GM19328 (cell line): ENCODE results near the gene RASGEF1C.
"Not testable (repeated sequence)": the region's sequence is repeated elsewhere in the genome, so short reads cannot be mapped to it uniquely, and the experiment has no call there.

Experiments used
- ATAC-seq: cut with Tn5 transposase; IDR thresholded peaks from one replicate; pipeline ENCODE4 v1.9.1; 2021; ENCODE audit warnings: mild to moderate bottlenecking, moderate library complexity; ENCODE audit not compliant: unreplicated experiment

The RASGEF1C gene

DNA sequence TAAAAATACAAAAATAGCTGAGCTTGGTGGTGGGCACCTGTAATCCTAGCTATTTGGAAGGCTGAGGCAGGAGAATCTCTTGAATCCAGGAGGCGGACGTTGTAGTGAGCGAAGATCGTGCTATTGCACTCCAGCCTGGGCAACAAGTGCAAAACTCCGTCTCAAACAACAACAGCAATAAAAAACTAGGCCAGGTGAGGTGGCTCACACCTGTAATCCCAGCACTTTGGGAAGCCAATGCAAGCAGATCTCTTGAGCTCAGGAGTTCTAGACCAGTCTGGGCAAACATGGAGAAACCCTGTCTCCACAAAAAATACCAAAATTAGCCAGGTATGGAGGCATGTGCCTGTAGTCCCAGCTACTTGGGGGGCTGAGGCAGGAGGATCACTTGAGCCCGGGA is 84.3 kb downstream of the RASGEF1C start:
- not testable (repeated sequence) for ATAC-seq

DNA sequence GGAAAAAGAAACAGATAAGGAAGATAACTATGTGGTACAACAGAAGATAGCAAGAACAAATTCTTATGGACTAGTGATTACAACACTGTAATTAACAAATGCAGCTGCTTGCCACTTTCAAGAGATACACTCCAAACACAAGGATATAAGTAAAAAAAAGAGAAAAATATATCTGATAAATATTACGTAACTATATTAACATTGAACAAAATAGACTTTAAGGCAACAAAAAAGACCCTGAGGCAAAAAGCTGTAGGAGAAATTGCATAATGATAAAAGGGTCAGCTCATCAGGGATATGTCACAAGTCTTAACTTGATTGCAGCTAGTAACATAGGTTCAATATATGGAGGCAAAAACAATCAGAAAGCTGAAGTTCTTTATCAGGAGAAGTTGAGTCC is 86.1 kb downstream of the RASGEF1C start:
- ATAC-seq, result no peak

DNA sequence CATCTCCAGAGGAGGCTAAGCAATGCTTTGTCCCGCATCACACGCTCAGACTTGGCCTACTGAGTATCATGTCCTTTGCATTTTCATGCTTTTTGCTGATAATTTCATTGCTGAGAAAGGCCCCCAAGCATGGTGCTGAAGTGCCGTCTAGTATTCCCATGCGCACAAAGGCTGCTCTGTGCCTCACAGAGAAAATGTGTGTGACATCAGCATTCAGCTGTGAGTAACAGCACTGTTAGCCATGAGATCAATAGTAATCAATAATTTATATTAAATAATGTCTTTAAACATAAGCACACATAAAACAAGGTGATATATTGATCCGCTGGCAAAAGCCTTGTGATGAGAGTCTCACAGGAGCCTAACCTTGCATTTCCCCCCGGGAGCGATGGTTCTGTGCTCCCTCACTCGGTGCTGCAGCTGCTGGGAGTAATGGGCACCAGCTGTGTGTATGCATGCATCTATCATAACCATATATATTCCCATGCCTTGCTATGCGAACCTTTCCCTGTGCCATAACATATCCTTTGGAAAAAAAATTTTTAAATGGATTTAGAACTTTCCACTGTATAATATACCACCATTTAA is 87.1 kb downstream of the RASGEF1C start:
- ATAC-seq, result no peak

DNA sequence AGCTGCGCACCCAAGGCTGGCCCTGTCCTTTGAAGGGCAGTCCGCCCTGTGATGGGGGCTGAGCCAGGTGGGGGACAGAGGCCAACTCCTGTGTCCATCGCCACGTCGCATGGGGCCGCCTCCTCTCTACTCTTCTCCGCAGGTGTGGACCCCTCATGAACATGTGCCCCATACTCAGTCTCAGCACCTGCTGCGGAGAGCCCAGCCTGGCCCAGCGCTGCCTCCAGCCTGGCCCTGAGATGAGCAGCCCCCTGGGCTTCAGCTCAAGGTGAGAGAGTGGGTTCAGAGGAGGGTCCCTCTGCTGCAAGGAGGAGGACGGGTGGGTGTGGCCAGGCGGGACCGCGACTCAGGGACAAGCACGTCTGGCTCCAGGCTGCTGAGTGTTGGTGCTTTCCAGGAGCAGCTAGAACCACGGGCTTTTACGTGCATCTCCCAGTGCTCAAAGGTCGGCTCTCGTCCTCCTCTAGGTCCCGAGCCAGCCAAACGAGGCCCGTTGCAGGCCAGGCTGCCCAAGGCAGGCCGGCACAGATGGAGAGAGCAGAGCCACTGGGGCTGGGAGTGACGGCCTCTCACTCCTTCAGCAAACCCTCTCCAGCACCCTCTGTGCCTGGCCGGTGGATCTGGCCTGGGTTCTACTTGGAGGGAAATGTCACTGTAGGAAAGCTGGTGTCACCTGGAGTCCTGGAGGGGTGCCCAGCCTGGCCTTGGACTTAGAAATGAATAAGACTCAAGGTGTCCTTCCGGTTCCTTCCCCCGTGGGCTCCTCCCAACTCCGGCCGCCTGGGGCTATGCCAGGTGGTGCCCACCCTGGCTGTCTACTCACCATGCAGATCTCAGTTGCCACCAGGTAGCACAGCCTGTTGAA is 88.5 kb downstream of the RASGEF1C start:
- ATAC-seq, result no peak

DNA sequence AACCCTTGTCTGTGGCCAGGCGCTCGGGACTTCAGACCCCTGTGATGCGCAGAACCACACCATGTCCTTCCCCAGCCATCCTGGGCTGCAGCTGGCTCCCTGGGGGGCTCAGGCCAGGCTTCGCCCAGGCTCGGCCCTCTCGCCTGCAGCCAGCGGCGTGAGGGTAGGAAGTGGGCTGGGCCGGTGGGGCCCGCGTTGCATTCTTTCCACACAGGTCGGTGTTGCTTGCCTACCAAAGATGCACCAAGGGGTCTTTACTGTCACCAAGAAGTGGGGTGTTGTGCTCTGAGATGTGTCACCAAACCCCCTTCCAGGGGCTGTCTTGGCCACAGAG is 89.1 kb downstream of the RASGEF1C start:
- no peak for ATAC-seq

DNA sequence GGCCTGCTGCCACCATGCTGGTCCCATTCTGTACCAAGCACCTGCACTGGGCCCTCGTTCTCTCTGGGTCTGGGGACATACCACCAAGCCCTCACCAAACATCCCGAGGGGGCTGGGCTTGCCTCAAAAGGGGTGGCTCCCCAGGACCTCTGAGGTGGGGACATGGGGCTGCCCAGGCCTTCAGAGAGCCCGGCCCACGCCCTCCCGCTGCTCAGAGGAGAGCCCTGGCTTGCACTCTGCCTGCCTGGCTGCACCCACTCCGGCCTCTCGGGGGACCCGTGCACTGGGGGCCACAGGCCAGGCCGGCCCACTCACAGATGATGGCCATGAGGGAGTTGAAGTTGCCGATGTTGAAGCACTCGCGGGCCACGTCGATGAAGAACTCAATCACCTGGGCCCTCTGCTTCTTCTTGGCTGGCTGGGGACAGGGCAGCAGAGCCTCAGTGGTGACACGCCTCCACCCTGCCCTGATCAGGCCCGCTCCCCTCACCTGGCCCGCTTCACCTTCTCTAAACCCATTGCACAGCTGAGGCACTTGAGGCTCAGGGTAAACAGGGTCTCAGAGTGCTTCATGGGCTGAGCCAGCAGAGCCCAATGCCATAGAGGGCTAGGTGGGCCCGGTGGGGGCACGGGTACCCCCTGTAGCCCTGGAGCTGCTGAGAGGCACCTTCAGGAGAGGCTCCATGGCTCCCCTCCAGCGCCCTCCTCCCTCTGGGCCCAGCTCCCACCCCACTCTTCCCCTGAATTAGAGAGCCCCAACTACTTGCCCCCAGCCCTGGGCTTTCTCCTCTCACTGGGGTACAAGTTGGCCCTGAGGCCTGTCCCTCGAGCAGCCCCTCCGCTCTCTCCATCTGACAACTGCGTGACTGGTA is 89.7 kb downstream of the RASGEF1C start:
- no peak for ATAC-seq

DNA sequence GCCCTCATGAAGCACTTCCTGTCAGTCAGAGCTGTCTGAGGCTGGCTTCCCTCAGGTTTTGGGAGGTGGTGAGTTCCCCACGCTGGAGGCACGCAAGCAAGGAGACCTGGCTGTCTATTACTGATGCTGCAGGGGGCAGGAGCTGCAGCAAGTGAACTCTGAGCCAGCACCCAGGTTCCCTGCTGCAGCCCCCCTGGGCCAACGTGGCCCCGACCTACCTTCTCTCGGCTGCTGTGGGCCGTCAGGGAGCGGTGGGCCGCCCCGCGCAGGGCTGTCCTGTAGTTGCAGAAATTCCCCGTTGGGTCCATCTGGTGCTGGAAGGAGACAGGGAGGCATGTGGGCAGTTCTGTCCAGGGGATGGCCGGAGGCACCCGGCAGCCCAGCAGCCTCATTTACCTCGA is 90.6 kb downstream of the RASGEF1C start:
- no peak for ATAC-seq

DNA sequence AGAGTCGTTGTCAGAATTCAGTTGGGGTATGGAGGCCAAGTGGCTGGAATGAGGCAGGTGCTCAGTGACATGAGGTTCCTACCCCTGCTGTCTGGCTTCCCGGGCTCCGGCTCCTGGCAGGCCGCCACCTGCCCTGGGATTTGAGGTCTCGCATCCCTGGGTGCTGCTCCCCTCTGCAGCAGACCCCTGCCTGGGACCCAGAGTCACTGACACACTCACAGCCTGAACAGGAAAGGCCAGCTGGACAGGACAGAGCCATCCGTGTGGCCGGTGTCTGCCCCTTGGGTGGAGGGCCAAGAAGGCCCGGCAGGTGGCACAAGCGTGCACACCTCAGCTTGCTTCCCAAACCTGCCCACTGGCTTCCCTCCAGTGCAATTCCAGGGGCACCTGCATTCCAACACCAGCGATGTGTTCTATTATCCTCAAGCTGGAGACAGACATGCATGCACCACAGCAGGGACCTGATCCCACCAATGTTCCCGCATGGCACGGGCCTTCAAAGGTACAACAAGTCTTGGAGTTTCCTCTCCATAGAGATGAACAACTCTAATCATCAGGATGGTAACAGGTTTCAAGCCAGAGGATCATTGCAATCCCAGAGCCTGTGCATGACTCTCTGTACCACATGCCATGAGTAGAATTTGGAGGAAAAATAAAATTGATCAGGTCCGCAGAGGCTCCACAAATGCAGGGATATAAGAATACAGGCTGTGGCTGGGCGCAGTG is 91.8 kb downstream of the RASGEF1C start:
- ATAC-seq, result no peak

DNA sequence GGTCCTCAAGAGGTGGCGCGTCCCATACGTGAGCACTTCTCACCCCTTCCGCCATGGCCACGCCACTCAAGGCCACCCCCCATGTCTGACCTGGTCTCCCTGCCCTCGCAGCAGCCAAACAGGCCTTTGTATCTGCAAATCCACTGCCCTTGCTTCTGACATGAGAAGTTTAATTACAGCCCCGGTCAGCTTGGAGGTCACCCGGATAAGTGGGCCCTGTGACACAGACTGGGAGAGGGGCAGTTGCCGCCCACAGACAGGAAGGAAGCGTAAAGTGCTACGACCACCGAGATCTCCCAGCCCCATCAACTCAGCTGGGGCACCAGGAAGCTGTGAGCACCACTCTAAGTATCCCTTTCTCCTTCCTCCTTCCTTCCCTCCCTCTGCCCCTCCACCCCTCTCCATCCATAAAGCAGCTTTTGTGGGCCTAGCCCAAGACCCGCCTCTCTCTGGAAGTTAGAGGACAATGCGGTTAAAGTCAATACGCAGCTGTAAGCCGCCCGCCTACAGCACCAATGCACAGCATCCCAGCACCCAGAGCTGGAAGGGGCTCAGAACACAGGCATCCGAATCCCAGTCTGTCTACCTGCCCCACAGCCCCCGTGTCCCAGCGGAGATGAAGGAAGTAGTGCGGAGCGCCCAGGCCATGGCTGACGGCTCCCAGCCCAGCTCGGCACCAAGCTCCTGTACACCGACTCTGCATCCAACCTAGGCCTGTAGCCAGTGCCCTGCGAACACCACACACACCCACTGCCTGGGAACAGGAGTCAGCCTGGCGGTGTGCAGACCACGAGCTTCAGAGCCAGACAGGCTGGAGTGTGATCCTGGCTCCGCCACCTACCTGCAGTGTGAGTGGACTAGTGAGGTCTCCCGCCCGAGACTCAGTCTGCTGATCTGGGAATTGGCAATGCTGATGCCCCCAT is 92.7 kb downstream of the RASGEF1C start:
- ATAC-seq, result no peak

DNA sequence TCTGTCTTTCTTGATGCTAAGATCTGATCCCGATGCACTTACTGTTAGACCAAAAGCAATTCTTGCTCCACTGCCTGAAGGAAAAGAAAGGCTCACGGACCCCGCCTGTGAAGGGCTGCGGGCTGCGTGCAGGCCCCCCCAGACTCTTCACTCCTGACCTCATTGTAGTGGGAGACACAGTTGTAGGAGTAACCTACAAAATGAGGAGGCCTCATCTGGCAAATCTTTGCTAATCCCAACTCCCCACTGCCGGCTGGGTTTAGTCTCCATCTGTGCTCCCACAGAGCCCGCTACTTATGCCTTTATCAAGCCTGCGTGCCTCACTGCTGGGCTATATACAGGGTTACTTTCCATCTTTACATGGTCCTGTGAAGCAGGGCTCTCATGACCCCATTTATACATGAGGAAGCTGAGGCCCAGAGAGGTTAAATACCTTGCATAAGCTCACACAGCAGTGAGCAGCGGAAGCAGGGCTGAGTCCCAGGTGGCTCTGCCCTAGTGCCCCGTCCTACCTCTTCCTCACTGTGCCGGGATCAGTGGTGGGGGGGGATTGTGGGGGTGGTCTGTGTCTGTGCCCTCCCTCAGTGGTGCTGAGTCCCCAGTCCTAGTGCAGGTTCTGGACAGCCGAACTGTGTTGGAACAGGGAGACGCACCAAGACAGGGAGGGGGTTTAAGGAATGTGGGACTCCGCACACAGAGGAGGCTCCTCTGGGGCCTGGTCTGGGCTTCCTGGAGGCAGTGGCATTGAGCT is 93.5 kb downstream of the RASGEF1C start:
- no peak for ATAC-seq

DNA sequence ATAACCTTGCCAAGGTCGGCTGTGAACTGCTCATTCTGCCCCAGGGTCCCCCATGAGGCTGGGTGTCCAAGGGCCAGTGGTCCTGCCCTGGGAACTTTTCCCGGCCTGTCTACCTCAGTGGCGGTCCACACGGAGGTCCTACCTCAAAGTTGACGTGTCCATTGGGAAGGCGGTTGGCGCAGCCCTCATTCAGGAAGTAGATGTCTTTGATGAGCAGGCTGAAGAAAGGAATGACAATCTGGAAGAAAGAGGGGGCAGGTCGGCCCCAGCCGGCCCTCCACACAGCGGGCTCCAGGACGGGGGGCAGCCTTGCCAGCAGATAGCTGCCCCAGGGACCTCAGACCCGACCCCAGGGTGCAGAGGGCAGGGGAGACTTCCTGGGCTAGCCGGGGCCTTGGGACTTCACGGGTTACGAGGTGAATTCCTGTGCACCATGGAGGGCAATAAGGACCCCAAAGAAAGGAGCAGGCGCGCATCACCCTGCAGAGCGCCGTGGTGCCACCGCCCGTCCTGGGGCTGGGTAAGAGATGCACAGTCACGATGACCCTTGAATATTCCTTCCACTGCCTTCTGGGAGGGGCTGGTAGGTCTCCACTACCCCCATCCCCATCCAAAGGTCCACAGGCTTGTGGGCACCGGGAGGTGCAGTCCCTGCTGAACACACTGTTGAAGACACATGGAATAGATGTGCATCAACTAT is 94.6 kb downstream of the RASGEF1C start:
- ATAC-seq, result no peak

DNA sequence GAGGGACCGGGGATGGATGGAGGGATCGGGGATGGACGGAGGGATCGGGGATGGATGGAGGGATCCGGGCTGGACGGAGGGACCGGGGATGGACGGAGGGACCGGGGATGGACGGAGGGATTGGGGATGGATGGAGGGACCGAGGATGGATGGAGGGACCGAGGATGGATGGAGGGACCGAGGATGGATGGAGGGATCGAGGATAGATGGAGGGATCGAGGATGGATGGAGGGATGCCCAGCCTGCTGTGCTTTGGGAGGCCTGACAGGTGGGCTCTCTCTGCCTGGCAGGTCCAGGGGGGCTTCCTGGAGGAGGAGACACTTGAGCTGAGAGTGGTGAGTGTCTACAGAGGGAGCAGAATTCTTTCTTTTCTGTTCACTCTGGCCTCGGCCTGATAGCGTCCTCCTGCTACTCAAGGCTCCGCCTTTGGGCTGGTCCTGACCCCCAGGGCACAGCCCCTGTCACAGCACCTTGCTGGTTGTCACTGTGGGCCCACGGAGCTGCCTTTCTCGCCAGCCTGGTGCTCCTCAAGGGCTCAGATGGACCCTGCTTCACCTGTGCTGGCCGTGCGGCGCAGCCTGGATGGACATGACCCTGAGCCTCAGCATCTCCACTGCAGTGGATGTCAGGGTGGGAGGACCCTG is 95.2 kb downstream of the RASGEF1C start:
- no peak for ATAC-seq

DNA sequence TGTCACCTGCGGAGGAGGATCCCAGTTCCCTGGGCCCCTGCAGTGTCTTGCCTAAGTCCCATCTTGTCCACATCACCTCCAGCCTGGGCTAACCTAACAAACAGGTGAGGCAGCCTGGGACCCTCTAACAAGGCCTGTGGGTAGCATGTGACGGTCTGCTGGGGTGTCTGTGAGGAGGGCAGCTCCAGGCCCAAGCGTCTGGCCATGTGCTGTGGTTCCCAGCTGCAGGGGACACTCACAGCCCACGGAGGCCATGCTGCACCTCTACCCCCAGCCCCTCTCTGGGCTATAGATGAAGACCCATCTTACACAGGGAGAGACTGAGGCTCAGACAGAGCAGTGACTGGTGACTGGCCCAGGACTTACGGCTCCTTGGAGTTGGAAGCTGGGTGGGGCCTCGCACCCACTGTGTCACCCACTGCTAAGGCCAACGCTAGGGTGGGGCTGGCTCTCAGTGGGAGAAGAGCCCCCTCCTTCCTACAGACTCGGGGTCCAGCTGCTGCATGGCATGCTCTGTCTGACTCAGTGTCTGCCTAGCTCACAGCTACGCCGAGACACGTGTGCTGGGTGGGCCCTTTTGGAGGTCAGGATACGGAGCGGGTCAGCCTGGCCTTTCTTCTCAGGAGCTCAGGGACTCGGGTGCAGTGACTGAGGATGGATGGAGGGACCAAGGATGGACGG is 96.7 kb downstream of the RASGEF1C start:
- no peak for ATAC-seq

DNA sequence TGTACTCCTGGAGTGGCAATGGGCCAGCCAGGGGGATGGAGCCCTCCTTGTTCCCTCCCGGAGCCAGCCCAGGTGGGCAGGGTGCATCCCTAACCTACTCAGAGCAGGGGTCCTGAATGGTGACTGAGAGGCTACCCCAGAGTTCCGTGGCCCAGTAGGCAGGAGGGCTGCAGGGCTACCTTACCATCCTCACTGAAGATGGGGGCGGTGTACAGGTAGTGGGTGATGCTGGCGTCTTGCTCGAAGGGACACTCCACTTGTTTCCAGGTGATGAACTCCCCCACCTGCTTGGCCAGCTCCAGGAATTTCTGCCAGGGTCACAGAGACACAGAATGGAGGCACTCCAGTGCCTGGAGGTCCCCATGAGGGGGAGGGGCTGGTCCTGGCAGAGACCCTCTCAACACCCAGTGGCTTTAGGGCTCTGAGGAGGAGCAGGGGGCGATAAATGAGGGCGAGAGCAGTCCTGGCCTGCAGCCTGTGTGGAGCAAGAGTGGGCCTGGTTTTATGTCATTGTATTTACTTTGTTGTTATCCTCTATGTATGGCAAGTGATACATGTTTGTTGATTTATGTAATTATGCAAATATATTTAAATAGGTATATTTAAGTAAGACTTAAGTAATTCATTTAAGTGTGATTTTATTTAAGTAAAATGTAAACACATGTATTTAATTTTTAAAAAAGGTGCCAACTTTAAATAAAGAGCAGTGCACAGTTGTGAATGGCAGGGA is 97.6 kb downstream of the RASGEF1C start:
- ATAC-seq, result no peak

DNA sequence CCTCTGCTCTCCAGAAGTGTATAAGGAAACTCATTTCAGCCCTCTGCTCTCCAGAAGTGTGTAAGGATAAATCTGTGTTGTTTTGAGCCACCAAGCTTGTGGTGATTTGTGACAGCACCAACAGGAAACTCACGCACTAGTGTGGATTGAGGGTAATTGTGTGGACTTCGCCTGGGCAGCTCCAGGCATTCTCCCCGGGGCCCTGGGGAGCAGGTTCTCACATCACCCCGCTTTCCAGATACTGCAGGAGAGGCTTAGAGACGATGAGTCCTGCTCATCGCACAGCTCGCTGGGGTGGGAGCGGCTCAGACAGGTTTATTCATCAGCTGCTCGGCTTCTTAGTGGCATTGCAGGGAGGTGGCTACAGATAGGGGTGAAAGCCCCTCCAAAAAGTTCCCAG is 99.1 kb downstream of the RASGEF1C start:
- no peak for ATAC-seq

DNA sequence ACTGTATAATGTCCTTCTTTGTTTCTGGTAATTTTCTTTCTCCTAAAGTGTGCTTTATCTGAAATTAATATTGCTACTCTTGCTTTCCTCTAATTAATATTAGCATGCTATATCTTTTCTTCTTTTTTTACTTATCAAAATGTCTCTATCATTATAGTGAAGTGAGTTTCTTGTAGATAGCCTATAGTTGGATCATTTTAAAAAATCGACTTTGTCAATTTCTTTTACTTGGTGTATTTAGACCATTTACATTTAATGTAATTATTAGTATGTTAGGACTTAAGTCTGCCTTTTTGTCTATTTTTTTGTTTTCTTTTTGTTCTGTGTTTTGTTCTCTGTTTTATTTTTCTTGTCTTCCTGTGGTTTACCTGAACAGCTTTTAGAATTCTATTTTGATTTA is 102.0 kb downstream of the RASGEF1C start:
- no peak for ATAC-seq

DNA sequence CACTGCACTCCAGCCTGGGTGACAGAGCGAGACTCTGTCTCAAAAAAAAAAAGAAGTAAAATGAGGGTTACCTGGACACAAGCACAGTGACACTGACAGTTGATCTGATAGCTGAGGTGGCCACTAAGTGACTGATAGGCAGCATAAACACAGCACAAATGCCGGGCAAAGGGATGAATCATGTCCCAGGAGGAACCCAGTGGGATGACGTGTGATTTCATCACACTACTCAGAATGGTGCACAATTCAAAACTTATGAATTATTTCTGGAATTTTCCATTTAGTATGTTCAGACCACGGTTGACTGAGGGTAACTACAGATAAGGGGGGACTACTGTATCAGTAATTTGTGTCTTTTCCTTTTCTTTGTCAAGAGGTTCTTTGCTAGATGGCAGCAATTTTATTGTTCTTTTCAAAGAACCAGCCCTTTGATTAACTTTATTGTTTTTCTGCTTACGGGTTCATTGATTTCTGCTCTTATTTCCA is 103.1 kb downstream of the RASGEF1C start:
- ATAC-seq, result no peak
